Neuronal stem cell (in vitro differentiated cells): ENCODE measurements around the gene AP1B1.
"Not testable (repeated sequence)": the region's sequence is repeated elsewhere in the genome, so short reads cannot be mapped to it uniquely, and the experiment has no call there.

Experiments
- DNase-seq: peaks from one replicate; pipeline ENCODE4 v3.0.0-alpha.2; 2013; ENCODE audit warnings: low spot score
- H2AFZ ChIP-seq: one replicate; pipeline ENCODE4 v1.6.1; 2013; ENCODE audit warnings: mild to moderate bottlenecking, low read length, inconsistent platforms
- H2AK5ac ChIP-seq: 2 replicates; pipeline ENCODE4 v1.6.1; 2013; ENCODE audit warnings: low read depth, mild to moderate bottlenecking, inconsistent platforms, low read length, moderate library complexity, mixed read lengths
- H2BK120ac ChIP-seq: 2 replicates; pipeline ENCODE4 v1.6.1; 2013; ENCODE audit warnings: low read depth, mild to moderate bottlenecking, inconsistent platforms, low read length, moderate library complexity, mixed read lengths
- H2BK12ac ChIP-seq: one replicate; pipeline ENCODE4 v1.6.1; 2013; ENCODE audit warnings: low read length, inconsistent platforms
- H2BK15ac ChIP-seq: 2 replicates; pipeline ENCODE4 v1.6.1; 2013; ENCODE audit warnings: mild to moderate bottlenecking, low read length, inconsistent platforms, mixed read lengths
- H2BK5ac ChIP-seq: one replicate; pipeline ENCODE4 v1.6.1; 2013; ENCODE audit warnings: inconsistent platforms, mild to moderate bottlenecking, low read length, moderate library complexity
- H3K14ac ChIP-seq: one replicate; pipeline ENCODE4 v1.6.1; 2013; ENCODE audit warnings: low read length, inconsistent platforms
- H3K18ac ChIP-seq: 2 replicates; pipeline ENCODE4 v1.6.1; 2013; ENCODE audit warnings: low read length, inconsistent platforms
- H3K23ac ChIP-seq: 2 replicates; pipeline ENCODE4 v1.6.1; 2013; ENCODE audit warnings: low read depth, mild to moderate bottlenecking, mixed read lengths, low read length, inconsistent platforms; ENCODE audit not compliant: poor library complexity
- H3K27ac ChIP-seq: replicated peaks from 3 replicates; pipeline ENCODE4 v1.5.1; 2013; ENCODE audit warnings: low read length, inconsistent platforms
- H3K27me3 ChIP-seq, 3 experiments: 2 replicates each; pipeline ENCODE4 v1.6.1; 2013; ENCODE audit warnings: low read length in 3 of 3, mild to moderate bottlenecking in 2 of 3, inconsistent platforms in 1 of 3, low read depth in 1 of 3, mixed read lengths in 1 of 3, moderate library complexity in 1 of 3; ENCODE audit not compliant: control insufficient read depth in 3 of 3, insufficient read depth in 3 of 3
- H3K36me3 ChIP-seq, 2 donors: replicated peaks in 1 of 2; 2 replicates each; pipeline ENCODE4 v1.6.1; 2013; ENCODE audit warnings: low read length in 2 of 2; ENCODE audit not compliant: control insufficient read depth in 2 of 2, insufficient read depth in 2 of 2
- H3K4ac ChIP-seq: 2 replicates; pipeline ENCODE4 v1.6.1; 2013; ENCODE audit warnings: inconsistent platforms, mild to moderate bottlenecking, low read length, moderate library complexity
- H3K4me1 ChIP-seq, 2 donors: 1 replicate in 1 of 2; 2 replicates in 1 of 2; pipeline ENCODE4 v1.6.1; 2013; ENCODE audit warnings: low read length in 2 of 2, low read depth in 1 of 2; ENCODE audit not compliant: control insufficient read depth in 2 of 2, insufficient read depth in 1 of 2
- H3K4me2 ChIP-seq: one replicate; pipeline ENCODE4 v1.6.1; 2013; ENCODE audit warnings: mild to moderate bottlenecking, low read length, inconsistent platforms; ENCODE audit not compliant: insufficient read depth, poor library complexity, severe bottlenecking
- H3K4me3 ChIP-seq, 2 donors: 2 replicates each; pipeline ENCODE4 v1.5.1; 2013; ENCODE audit warnings: low read length in 2 of 2, mild to moderate bottlenecking in 2 of 2, inconsistent platforms in 1 of 2, moderate library complexity in 1 of 2
- H3K79me1 ChIP-seq: one replicate; pipeline ENCODE4 v1.6.1; 2013; ENCODE audit warnings: low read depth, mild to moderate bottlenecking, inconsistent platforms, low read length, moderate library complexity
- H3K9ac ChIP-seq: one replicate; pipeline ENCODE4 v1.6.1; 2013; ENCODE audit warnings: mild to moderate bottlenecking, low read depth, low read length, inconsistent platforms; ENCODE audit not compliant: poor library complexity
- H3K9me3 ChIP-seq, 2 donors: replicated peaks in 1 of 2; 2 replicates each; pipeline versions ENCODE3 to v1.6.1; 2013; ENCODE audit warnings: low read length in 2 of 2, mild to moderate bottlenecking in 2 of 2, inconsistent platforms in 1 of 2, low read depth in 1 of 2, mixed read lengths in 1 of 2, moderate library complexity in 1 of 2; ENCODE audit not compliant: control insufficient read depth in 2 of 2, insufficient read depth in 1 of 2
- H4K8ac ChIP-seq: one replicate; pipeline ENCODE4 v1.6.1; 2013; ENCODE audit warnings: low read depth, mild to moderate bottlenecking, inconsistent platforms, low read length, moderate library complexity
- H4K91ac ChIP-seq: one replicate; pipeline ENCODE4 v1.6.1; 2013; ENCODE audit warnings: low read length, low read depth, mild to moderate bottlenecking, inconsistent platforms; ENCODE audit not compliant: poor library complexity
- WGBS, 2 donors: extraction: QIAGEN DNeasy Blood & Tissue Kit; methylation state at CpG; one replicate each; pipeline ENCODE4 v1.1.7; 2013; ENCODE audit warnings: missing lambda C conversion rate in 2 of 2, mixed read lengths in 1 of 2; ENCODE audit not compliant: insufficient read length in 2 of 2, insufficient replicate concordance in 1 of 2; ENCODE audit errors: extremely low coverage in 2 of 2; 5-methylcytosine and 5-hydroxymethylcytosine counted together

The AP1B1 gene

DNA sequence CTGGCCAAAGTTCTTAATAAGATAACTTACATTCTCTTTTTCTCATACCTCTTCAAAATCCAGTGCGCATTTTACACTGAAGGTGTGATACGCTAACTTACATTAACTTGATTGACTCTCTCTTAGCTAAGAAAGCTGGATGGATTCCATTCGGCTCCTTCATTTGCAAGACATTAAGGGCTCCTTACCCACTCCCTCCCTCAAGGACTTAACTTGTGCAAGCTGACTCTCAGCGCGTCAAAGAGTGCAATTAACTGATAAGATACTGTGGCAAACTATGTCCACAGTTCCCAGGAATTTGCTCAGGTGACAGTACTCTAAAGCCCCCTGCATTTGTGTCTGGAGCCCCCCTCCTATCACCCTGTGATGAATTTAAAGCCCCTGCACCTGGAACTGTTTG, 43.6 kb upstream of the AP1B1 start:
- Histone ChIP-seq H3K36me3 (no peaks in the 10 kb centered on the region), H4K8ac (no peak overlapping the region), H2BK120ac (no peak overlapping the region), H3K4me2 (no peak overlapping the region), H3K14ac (no peak overlapping the region), H3K27ac (no peak overlapping the region), H3K4ac (no peak overlapping the region), H2BK12ac (no peak overlapping the region), H3K18ac (no peak overlapping the region), H2AFZ (no peak overlapping the region), H3K79me1 (no peaks in the 10 kb centered on the region), H4K91ac (no peak overlapping the region), H2BK15ac (no peak overlapping the region), H2AK5ac (no peak overlapping the region), H3K23ac (no peak overlapping the region), H2BK5ac (no peak overlapping the region), H3K4me3 (no peak overlapping the region), H3K9ac (no peak overlapping the region), H3K27me3 (peaks cover 0 to 24% (median 0%) of the 10 kb centered on the region in 3 experiments), H3K9me3 (no peaks in the 10 kb centered on the region), H3K4me1 (peaks cover 0 to 2% of the 10 kb centered on the region in 2 donors)
- DNase-seq = no peak
- WGBS, 2 donors = no CpG with 5 or more reads among the region's 5 CpGs

DNA sequence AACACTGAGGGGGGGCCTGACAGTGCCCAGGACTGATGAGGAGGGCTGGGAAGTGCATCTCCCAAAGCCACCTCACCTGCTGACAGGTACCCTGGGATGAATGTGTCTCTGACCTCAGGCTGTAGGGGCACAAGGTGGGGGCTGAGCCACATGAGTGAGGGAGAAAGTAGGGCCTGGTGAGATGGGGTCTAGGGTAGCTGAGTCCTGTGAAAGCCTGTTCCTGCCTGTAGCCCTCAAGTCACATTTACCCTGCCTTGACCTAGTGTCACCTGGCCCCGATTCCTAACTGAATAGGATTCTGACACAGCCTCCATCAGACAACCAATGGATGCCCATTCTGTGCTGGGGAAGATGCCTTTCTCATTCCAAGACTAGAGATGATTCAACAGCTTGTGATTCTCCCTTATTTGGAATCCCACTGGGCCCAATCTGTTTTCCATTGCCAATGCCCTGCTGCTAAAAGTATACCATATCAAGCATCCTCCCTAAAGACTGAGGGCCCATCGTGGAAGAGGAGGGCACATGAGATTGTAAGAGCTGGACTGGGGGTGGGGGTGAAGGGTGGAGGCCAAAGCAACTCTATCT, 38.9 kb upstream of the AP1B1 start:
- Histone ChIP-seq H2AFZ (no peak overlapping the region), H3K36me3 (no peaks in the 10 kb centered on the region), H3K14ac (no peak overlapping the region), H2AK5ac (no peak overlapping the region), H3K27me3 (peaks cover 0 to 16% (median 0%) of the 10 kb centered on the region in 3 experiments), H3K27ac (no peak overlapping the region), H3K4ac (no peak overlapping the region), H3K23ac (no peak overlapping the region), H3K18ac (no peak overlapping the region), H2BK12ac (no peak overlapping the region), H3K79me1 (no peaks in the 10 kb centered on the region), H3K4me1 (peaks cover 0 to 2% of the 10 kb centered on the region in 2 donors), H3K9me3 (no peaks in the 10 kb centered on the region), H3K4me3 (peak overlapping the region in 1 of 2 donors; percentile 26), H4K91ac (no peak overlapping the region), H4K8ac (no peak overlapping the region), H2BK5ac (no peak overlapping the region), H3K4me2 (no peak overlapping the region), H2BK15ac (no peak overlapping the region), H2BK120ac (no peak overlapping the region), H3K9ac (no peak overlapping the region)
- no CpG with 5 or more reads among the region's 2 CpGs for whole genome bisulfite sequencing, 2 donors
- no peak for DNase-seq

DNA sequence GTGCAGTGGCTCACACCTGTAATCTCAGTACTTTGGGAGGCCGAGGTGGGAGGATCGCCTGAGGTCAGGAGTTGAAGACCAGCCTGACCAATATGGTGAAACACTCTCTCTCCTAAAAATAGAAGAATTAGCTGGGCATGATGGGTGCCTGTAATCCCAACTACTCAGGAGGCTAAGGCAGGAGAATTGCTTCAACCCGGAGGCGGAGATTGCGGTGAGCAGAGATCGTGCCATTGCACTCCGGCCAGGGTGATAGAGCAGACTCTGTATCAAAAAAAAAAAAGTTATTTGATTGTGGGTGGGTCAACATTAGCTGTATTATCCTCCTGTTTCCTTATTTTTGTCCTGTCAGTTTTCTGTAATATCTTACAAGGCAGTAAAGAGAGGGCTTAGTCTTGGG, 38.1 kb upstream of the AP1B1 start:
- no peak for DNase-seq
- Histone ChIP-seq H3K9me3 (no peaks in the 10 kb centered on the region), H3K4me1 (no peaks in the 10 kb centered on the region), H2BK120ac (no peak overlapping the region), H3K18ac (no peak overlapping the region), H3K14ac (no peak overlapping the region), H3K4me2 (no peak overlapping the region), H4K91ac (no peak overlapping the region), H3K36me3 (no peaks in the 10 kb centered on the region), H2BK12ac (no peak overlapping the region), H3K23ac (no peak overlapping the region), H2BK15ac (no peak overlapping the region), H3K4me3 (no peak overlapping the region), H4K8ac (no peak overlapping the region), H3K27me3 (peaks cover 0 to 16% (median 0%) of the 10 kb centered on the region in 3 experiments), H2BK5ac (no peak overlapping the region), H3K9ac (no peak overlapping the region), H2AK5ac (no peak overlapping the region), H3K27ac (no peak overlapping the region), H3K79me1 (no peaks in the 10 kb centered on the region), H3K4ac (no peak overlapping the region), H2AFZ (no peak overlapping the region)
- WGBS, 2 donors = no CpG with 5 or more reads among the region's 7 CpGs

DNA sequence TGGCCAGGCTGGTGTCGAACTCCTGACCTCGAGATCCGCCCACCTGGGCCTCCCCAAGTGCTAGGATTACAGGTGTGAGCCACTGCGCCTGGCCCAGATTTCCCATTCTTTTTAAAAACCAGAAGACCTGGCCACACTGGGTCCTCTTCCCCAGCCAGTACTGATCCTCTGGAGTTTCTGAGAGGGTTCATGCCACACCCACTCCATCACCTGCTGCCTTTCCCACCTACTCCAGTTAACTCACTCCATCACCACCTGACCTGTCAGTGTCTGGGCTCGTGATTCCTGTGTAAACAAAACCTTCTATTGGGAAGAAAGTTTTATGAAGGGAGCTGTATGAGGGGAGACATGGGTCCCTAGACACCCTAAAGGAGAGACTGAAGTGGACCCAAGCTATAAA, 30.3 kb upstream of the AP1B1 start:
- H2AFZ ChIP-seq, H3K4ac ChIP-seq, H3K14ac ChIP-seq, H3K9me3 ChIP-seq, H3K27ac ChIP-seq, H3K36me3 ChIP-seq, DNase-seq, H3K9ac ChIP-seq, H3K4me1 ChIP-seq, H3K27me3 ChIP-seq, H4K91ac ChIP-seq, H3K18ac ChIP-seq, H3K79me1 ChIP-seq, H3K23ac ChIP-seq, H4K8ac ChIP-seq, H2AK5ac ChIP-seq, H2BK12ac ChIP-seq, H2BK15ac ChIP-seq, H2BK120ac ChIP-seq, H3K4me3 ChIP-seq, H3K4me2 ChIP-seq, H2BK5ac ChIP-seq: not testable (repeated sequence)
- WGBS, 2 donors = no CpG with 5 or more reads among the region's 5 CpGs
